GM18870 (cell line): Measurements from ENCODE around the gene SLC17A6.

Source experiments
- ATAC-seq: cut with Tn5 transposase; IDR thresholded peaks from one replicate; pipeline ENCODE4 v1.9.1; 2021; ENCODE audit warnings: moderate library complexity; ENCODE audit not compliant: unreplicated experiment

The SLC17A6 gene

GRCh38 chr11:22389526-22390282 is 51.5 kb downstream of the SLC17A6 start:
- ATAC-seq = no peak

GRCh38 chr11:22390283-22390655 is 52.1 kb downstream of the SLC17A6 start:
- no peak for ATAC-seq

GRCh38 chr11:22392561-22392960 is 54.4 kb downstream of the SLC17A6 start:
- no peak for ATAC-seq

- ATAC-seq = no peak
Observed at GRCh38 chr11:22405377-22405776, 67.2 kb downstream of the SLC17A6 start.

- no peak for ATAC-seq
Observed at GRCh38 chr11:22407267-22407666, 69.1 kb downstream of the SLC17A6 start.

DNA sequence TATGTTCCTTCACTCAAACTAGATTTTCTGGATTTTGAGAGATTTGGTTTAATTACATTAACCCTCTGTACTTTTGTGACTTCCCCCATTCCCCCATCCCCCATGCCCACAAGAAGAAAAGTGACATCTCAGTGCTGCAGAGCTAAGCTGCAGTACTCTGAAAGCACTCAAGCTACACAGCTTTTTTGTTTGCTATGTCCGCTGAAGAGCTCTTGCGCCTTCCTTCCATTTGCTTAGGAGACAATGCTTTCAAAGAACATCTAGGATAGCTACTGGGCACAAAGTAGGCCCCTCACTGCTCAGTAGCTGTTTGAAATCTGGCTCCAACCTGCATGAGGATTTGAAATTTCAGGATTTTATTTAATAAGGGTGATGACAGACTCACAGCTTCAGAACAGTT is 69.7 kb downstream of the SLC17A6 start:
- ATAC-seq = no peak

- ATAC-seq = no peak
Observed at GRCh38 chr11:22415476-22415875, 77.3 kb downstream of the SLC17A6 start.

DNA sequence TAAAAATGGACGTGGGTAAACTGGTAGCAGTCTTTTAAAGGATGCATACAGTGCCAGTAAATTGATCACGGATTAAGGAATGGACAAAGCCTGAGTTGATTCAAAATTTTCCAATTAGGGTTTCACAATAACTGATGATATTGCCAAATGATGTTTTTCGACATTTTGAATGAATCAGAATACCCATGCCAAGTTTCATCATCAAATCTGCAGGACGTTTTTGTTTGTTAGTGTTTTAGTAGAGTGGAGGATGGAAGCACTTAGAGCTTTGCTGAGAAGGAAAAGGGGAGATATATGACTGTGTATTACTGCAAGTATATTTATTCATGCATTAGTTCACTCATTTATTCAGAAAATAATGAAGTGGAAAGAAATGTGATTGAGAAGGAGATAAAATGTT is 78.3 kb downstream of the SLC17A6 start:
- ATAC-seq = no peak

DNA sequence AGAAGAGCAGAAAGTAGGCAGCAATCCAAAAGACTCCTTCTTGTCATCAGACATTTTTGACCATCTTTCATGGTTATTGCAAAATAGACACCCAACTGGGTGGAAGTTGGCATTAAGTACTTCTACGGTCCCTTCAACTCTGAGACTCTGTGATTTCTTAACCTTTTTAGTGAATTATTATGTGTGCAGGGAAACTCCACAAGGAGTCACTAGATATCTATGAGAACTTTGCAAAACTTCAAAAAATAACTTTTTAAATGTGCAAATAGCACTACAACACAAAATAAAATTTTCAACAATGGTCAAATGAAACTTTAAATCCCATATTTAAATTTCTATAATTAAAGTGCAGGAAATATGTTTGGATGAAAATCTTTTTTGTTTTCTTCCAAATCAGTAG is 88.7 kb downstream of the SLC17A6 start:
- no peak for ATAC-seq
